Keratinocyte (primary cell): ENCODE data around the gene OR10K1. TPM values are rescaled to one million over a fixed set of nuclear protein-coding genes. Genes with fewer than 3 reads are reported as not detected.

Experiments used
- DNase-seq: peaks from one replicate; pipeline ENCODE4 v3.0.0-alpha.2; 2011; ENCODE audit warnings: low read depth, missing footprints, low spot score
- FAIRE-seq: peaks from 2 replicates; lab custom pipeline; 2011; peaks lifted over from hg19 to GRCh38; lab: Jason Lieb, UNC
- H2AFZ ChIP-seq: 2 replicates; pipeline ENCODE4 v1.6.0; 2012; ENCODE audit warnings: low read length, control low read depth, inconsistent platforms; ENCODE audit not compliant: control insufficient read depth
- H3K27ac ChIP-seq: 2 replicates; pipeline ENCODE4 v1.5.1; 2011; ENCODE audit warnings: low read length; ENCODE audit not compliant: control insufficient read depth, insufficient read depth
- H3K27me3 ChIP-seq: 3 replicates; pipeline ENCODE4 v1.6.0; 2011; ENCODE audit warnings: low read length; ENCODE audit not compliant: control insufficient read depth, insufficient read depth; ENCODE audit errors: extremely low read depth
- H3K36me3 ChIP-seq, 2 experiments: 2 replicates in 1 of 2; 3 replicates in 1 of 2; pipeline ENCODE4 v1.5.1; 2011; ENCODE audit warnings: low read length in 2 of 2, mild to moderate bottlenecking in 1 of 2; ENCODE audit not compliant: control insufficient read depth in 2 of 2, insufficient read depth in 2 of 2; ENCODE audit errors: extremely low read depth in 1 of 2
- H3K4me1 ChIP-seq: 3 replicates; pipeline ENCODE4 v1.5.1; 2011; ENCODE audit warnings: low read length; ENCODE audit not compliant: control insufficient read depth, insufficient read depth; ENCODE audit errors: extremely low read depth
- H3K4me2 ChIP-seq: 3 replicates; pipeline ENCODE4 v1.6.0; 2011; ENCODE audit warnings: low read depth, low read length; ENCODE audit not compliant: control insufficient read depth, insufficient read depth; ENCODE audit errors: extremely low read depth
- H3K4me3 ChIP-seq, 3 experiments: fragments of 200-600 bp in 1 of 3; sonication (generic) in 1 of 3; 2 replicates in 2 of 3; 3 replicates in 1 of 3; pipeline ENCODE4 v1.5.1; 2011 to 2016; ENCODE audit warnings: low read length in 3 of 3, mild to moderate bottlenecking in 3 of 3, control low read depth in 2 of 3, inconsistent platforms in 1 of 3, low read depth in 1 of 3, mixed read lengths in 1 of 3, mixed run types in 1 of 3, moderate library complexity in 1 of 3; ENCODE audit not compliant: control insufficient read depth in 2 of 3, insufficient read depth in 2 of 3; ENCODE audit errors: extremely low read depth in 1 of 3
- H3K79me2 ChIP-seq: 2 replicates; pipeline ENCODE4 v1.6.0; 2012; ENCODE audit warnings: low read length; ENCODE audit not compliant: control insufficient read depth, insufficient read depth
- H3K9ac ChIP-seq: 3 replicates; pipeline ENCODE4 v1.6.0; 2011; ENCODE audit warnings: low read length; ENCODE audit not compliant: control insufficient read depth, insufficient read depth; ENCODE audit errors: extremely low read depth
- H3K9me1 ChIP-seq: 3 replicates; pipeline ENCODE4 v1.6.0; 2011; ENCODE audit warnings: low read length; ENCODE audit not compliant: control insufficient read depth, insufficient read depth; ENCODE audit errors: extremely low read depth
- H3K9me3 ChIP-seq: 2 replicates; pipeline ENCODE4 v1.5.1; 2012; ENCODE audit warnings: low read depth, low read length; ENCODE audit not compliant: control insufficient read depth
- H4K20me1 ChIP-seq: 3 replicates; pipeline ENCODE4 v1.6.0; 2011; ENCODE audit warnings: low read length; ENCODE audit not compliant: control insufficient read depth, insufficient read depth; ENCODE audit errors: extremely low read depth
- EZH2 ChIP-seq: IDR thresholded peaks from one replicate; pipeline ENCODE4 v1.6.1; 2012; ENCODE audit warnings: inconsistent platforms, mild to moderate bottlenecking, low read length, moderate library complexity
- dilution Hi-C: fragments of 300-500 bp; cut with MboI; formaldehyde crosslinking; loops from one replicate; pipeline ENCODE4 v1.7.0; 2020; ENCODE audit warnings: low sequenced_read_pairs; ENCODE audit not compliant: extremely low pct_ligation_motif_present
- polyA minus RNA-seq, 3 experiments: library from RNA; depleted of rRNA, polyadenylated mRNA; stranded (reverse); fragments of >200 nt; gene quantifications; 1 replicate in 1 of 3; 2 replicates in 1 of 3; 3 replicates in 1 of 3; pipeline ENCODE4 v1.2.3, GENCODE V29; 2011
- polyA plus RNA-seq, 5 experiments: library from polyadenylated mRNA; depleted of rRNA in 3 of 5; stranded (reverse) in 3 of 5; stranded (forward) in 1 of 5; unstranded in 1 of 5; fragments of >200 nt; gene quantifications; 1 replicate in 1 of 5; 2 replicates in 3 of 5; 3 replicates in 1 of 5; pipeline versions ENCODE4 v1.2.1 to v1.2.3, GENCODE V29; 2011 to 2012; ENCODE audit warnings: missing spikeins in 2 of 5, low read depth in 1 of 5, low replicate concordance in 1 of 5
- TF ChIP-seq, protein P1 (sequence below), 3 experiments: IDR thresholded peaks in 1 of 3; conservative IDR thresholded peaks in 1 of 3; optimal IDR thresholded peaks in 1 of 3; 2 replicates in 2 of 3; 3 replicates in 1 of 3; pipeline versions ENCODE3 to v1.5.1; 2011; ENCODE audit warnings: low read length in 3 of 3, mild to moderate bottlenecking in 3 of 3, moderate library complexity in 2 of 3, control low read depth in 1 of 3, inconsistent platforms in 1 of 3; ENCODE audit not compliant: insufficient read depth in 2 of 3; ENCODE audit errors: extremely low read depth in 1 of 3

Gene OR10K1, protein sequence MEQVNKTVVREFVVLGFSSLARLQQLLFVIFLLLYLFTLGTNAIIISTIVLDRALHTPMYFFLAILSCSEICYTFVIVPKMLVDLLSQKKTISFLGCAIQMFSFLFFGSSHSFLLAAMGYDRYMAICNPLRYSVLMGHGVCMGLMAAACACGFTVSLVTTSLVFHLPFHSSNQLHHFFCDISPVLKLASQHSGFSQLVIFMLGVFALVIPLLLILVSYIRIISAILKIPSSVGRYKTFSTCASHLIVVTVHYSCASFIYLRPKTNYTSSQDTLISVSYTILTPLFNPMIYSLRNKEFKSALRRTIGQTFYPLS
- polyA plus RNA-seq: not detected in 3 replicates
- polyA plus RNA-seq (2011; ENCODE audit: low read depth): not detected
- polyA plus RNA-seq (2011; cell fraction: cytosol; rRNA removed): not detected in 2 replicates
- polyA plus RNA-seq (2011; cell fraction: nucleus; rRNA removed): not detected in 2 replicates
- polyA plus RNA-seq (2012; ENCODE audit: low replicate concordance): not detected in 2 replicates
- not detected in 3 replicates for polyA minus RNA-seq
- polyA minus RNA-seq (2011; cell fraction: cytosol; rRNA and poly(A)+ RNA removed): not detected
- not detected in 2 replicates for polyA minus RNA-seq (2011; cell fraction: nucleus; rRNA and poly(A)+ RNA removed)

DNA sequence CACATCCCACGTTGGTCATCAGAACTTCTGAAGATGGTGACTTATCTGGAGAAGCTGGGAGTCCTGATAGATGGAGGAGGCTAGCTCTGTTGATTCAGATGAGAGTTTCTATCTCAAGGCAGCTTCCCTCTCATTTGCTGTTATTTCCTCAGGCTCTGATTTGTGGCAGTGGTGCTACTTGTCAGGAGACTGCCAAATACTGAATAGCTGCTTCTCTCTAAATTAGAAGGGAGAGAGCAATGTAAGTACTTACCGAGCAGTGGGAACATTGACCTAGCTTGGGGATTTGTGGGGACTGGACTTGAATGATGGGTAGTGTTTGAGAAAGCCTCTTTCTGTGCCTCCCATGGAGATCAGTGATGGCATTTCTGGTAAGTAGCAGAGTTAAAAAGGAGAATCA lies at the start of gene OR10K1:
TSS of gene OR10K1 (plus strand) at position 301 of the 400 bp plus-strand sequence. CDS start 3,728 bp downstream, outside the sequence.
- DNase-seq (no peak), FAIRE-seq (no peak)
- Histone ChIP-seq H3K79me2 (no peaks in the 10 kb centered on the region), H4K20me1 (no peaks in the 10 kb centered on the region), H3K4me1 (no peaks in the 10 kb centered on the region), H3K9ac (no peak within 1 kb of the TSS), H3K4me3 (no peak within 1 kb of the TSS), H3K27ac (no peak within 1 kb of the TSS), H3K27me3 (no peaks in the 10 kb centered on the region), H3K4me2 (no peak within 1 kb of the TSS), H3K9me3 (no peaks in the 10 kb centered on the region), H3K9me1 (no peaks in the 10 kb centered on the region), H2AFZ (no peak within 1 kb of the TSS), H3K36me3 (no peaks in the 10 kb centered on the region)
- no peak for TF ChIP-seq EZH2
- TF ChIP-seq, protein P1, sequence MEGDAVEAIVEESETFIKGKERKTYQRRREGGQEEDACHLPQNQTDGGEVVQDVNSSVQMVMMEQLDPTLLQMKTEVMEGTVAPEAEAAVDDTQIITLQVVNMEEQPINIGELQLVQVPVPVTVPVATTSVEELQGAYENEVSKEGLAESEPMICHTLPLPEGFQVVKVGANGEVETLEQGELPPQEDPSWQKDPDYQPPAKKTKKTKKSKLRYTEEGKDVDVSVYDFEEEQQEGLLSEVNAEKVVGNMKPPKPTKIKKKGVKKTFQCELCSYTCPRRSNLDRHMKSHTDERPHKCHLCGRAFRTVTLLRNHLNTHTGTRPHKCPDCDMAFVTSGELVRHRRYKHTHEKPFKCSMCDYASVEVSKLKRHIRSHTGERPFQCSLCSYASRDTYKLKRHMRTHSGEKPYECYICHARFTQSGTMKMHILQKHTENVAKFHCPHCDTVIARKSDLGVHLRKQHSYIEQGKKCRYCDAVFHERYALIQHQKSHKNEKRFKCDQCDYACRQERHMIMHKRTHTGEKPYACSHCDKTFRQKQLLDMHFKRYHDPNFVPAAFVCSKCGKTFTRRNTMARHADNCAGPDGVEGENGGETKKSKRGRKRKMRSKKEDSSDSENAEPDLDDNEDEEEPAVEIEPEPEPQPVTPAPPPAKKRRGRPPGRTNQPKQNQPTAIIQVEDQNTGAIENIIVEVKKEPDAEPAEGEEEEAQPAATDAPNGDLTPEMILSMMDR (optimal IDR thresholded peaks at IDR 0.05 in 1 of 3, IDR thresholded peaks at IDR 0.05 in 1 of 3, conservative IDR thresholded peaks at IDR 0.05 in 1 of 3; ENCODE audit: extremely low read depth in 1 of 3, insufficient read depth in 2 of 3, low read length in 3 of 3): no peak
- dilution Hi-C loops: no loop called here

DNA sequence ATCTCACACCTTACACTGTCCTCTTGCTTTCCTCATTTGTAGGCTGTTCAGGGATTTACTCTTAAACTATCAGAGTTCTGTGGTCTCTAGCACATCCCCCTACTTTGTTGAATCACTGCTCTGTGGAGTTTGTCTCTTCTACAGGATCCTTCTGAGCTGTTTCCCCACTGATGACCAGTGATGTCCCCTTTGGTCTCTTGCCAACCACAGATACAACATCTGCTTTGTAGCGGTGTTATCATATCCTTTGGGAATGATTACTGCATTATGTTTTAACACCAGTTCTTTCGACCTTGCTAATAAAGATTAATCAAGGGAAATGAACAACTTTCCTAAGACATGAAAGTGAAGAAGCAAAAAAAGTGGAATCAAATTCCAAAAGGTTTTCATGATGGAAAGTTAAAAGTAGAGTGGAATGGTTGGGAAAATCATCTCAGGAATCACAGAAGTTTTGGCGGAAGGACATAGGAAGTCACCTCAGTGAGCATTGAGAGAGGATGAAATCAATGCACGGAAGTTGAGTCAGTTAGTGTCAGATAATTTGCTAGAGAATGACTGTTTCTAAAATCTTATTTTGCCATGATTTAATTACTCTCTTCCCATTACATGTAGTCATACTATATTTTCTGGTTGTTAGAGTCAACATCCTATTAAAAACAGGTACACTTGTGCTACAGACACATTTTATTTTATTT lies 46.8 kb upstream of the OR10K1 start:
- dilution Hi-C loops: no loop called here
- Histone ChIP-seq H3K4me3 (no peak overlapping the region), H4K20me1 (no peaks in the 10 kb centered on the region), H3K4me1 (no peaks in the 10 kb centered on the region), H3K27me3 (no peaks in the 10 kb centered on the region), H3K27ac (no peak overlapping the region), H3K9me1 (no peaks in the 10 kb centered on the region), H3K4me2 (no peak overlapping the region), H3K9me3 (no peaks in the 10 kb centered on the region), H3K9ac (no peak overlapping the region), H3K36me3 (no peaks in the 10 kb centered on the region), H2AFZ (no peak overlapping the region), H3K79me2 (no peaks in the 10 kb centered on the region)
- FAIRE-seq (no peak), DNase-seq (no peak)
- no peak for TF ChIP-seq EZH2
